Calu3 (cell line): ENCODE measurements around the gene SBF2. TPM values are rescaled to one million over a fixed set of nuclear protein-coding genes. Genes with fewer than 3 reads are reported as not detected.
A peak's percentile ranks its signal among the peaks of the same experiment; 100 is the strongest.

Source experiments
- BruUV-seq: library from RNA; stranded (reverse); fragments of 400-500 nt; replicated peaks from 2 replicates; lab custom pipeline; 2021; lab: Mats Ljungman, UMichigan
- CTCF ChIA-PET: fragments of 300-600 bp; sonication (Branson Sonifier 250); formaldehyde crosslinking; loops from one replicate; lab custom pipeline; 2022; ENCODE audit warnings: antibody characterized with exemption; lab: Charles Lee
- DNase-seq: peaks from one replicate; pipeline ENCODE4 v3.0.0; 2022
- H3K27ac Mint-ChIP-seq: one replicate; pipeline ENCODE4 v1.8.0; 2022; ENCODE audit warnings: mixed read lengths; ENCODE audit not compliant: unreplicated experiment
- H3K27me3 Mint-ChIP-seq: one replicate; pipeline ENCODE4 v1.8.0; 2022; ENCODE audit warnings: mixed read lengths; ENCODE audit not compliant: unreplicated experiment
- H3K36me3 Mint-ChIP-seq: one replicate; pipeline ENCODE4 v1.8.0; 2022; ENCODE audit warnings: mild to moderate bottlenecking, moderate library complexity, mixed read lengths; ENCODE audit not compliant: insufficient read depth, unreplicated experiment
- H3K4me1 Mint-ChIP-seq: one replicate; pipeline ENCODE4 v1.8.0; 2022; ENCODE audit warnings: mild to moderate bottlenecking, low read depth, mixed read lengths; ENCODE audit not compliant: unreplicated experiment
- H3K4me3 Mint-ChIP-seq: one replicate; pipeline ENCODE4 v1.8.0; 2022; ENCODE audit warnings: mild to moderate bottlenecking, low read depth, moderate library complexity, mixed read lengths; ENCODE audit not compliant: unreplicated experiment
- H3K9me3 Mint-ChIP-seq: one replicate; pipeline ENCODE4 v1.8.0; 2022; ENCODE audit warnings: low read depth, mixed read lengths; ENCODE audit not compliant: unreplicated experiment
- intact Hi-C: fragments of 100-400 bp; cut with micrococcal nuclease; formaldehyde crosslinking; loops from one replicate; pipeline ENCODE4 v1.10.0; 2022; ENCODE audit not compliant: unreplicated experiment
- total RNA-seq: library from RNA; stranded (reverse); gene quantifications from 2 replicates; pipeline ENCODE4 v1.2.3, GENCODE V29; 2022
- TF ChIP-seq, protein P1 (sequence below): fragments of 200-600 bp; IDR thresholded peaks from one replicate; pipeline ENCODE4 v1.8.0; 2022; ENCODE audit warnings: antibody characterized with exemption; ENCODE audit not compliant: unreplicated experiment

The SBF2 gene
- total RNA-seq, 1 experiment from 2014 or later = 39.0 TPM

DNA sequence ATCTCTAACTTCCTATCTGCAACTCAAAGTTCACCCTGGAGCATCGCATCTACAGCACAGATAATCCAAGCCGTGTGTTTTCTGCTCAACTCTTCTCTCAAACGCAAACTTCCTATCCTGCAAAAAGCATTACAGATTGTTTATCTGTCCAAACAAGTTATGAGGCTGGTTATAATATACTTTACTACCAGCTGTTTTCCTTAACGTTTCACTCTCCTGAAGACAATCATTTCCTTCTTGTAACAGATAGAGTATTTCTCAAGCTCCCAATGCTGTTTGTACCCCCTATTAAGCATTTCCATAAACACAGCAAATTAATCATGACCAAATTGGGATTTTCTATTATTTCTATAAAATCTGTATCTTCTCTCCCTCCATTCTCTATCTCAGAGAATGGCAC is 84.7 kb downstream of the SBF2 start:
- H3K36me3 Mint-ChIP-seq = no peaks in the 10 kb centered on the region

DNA sequence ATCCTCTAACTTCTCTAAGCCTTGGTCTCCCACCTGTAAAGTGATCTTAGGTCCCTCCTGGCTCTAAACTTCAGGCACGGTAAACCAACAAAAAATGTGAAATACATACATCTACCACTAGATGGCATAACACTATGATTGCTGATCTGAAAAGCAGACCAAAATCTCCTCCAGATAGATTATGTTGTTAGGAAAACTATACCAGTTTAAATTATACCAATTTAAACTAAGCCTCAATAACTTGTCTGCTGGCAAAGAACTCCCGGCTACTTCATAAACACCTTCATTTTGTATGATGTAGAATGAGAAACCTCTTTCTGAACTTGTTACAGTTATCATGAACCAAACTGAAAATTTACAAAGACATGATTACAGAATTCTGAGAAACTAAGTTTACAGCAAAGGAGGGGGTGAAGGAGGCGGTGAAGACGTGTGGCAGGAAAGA is 85.9 kb downstream of the SBF2 start:
- TF ChIP-seq, protein P1, sequence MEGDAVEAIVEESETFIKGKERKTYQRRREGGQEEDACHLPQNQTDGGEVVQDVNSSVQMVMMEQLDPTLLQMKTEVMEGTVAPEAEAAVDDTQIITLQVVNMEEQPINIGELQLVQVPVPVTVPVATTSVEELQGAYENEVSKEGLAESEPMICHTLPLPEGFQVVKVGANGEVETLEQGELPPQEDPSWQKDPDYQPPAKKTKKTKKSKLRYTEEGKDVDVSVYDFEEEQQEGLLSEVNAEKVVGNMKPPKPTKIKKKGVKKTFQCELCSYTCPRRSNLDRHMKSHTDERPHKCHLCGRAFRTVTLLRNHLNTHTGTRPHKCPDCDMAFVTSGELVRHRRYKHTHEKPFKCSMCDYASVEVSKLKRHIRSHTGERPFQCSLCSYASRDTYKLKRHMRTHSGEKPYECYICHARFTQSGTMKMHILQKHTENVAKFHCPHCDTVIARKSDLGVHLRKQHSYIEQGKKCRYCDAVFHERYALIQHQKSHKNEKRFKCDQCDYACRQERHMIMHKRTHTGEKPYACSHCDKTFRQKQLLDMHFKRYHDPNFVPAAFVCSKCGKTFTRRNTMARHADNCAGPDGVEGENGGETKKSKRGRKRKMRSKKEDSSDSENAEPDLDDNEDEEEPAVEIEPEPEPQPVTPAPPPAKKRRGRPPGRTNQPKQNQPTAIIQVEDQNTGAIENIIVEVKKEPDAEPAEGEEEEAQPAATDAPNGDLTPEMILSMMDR = peak; percentile 38
- peaks cover 3% of the 10 kb centered on the region for H3K9me3 Mint-ChIP-seq
- peak; percentile 3 for DNase-seq
- H3K27me3 Mint-ChIP-seq = no peaks in the 10 kb centered on the region
- no peaks in the 10 kb centered on the region for H3K36me3 Mint-ChIP-seq
- no peak overlapping the region for H3K4me3 Mint-ChIP-seq
- H3K4me1 Mint-ChIP-seq = no peaks in the 10 kb centered on the region
- no peak overlapping the region for H3K27ac Mint-ChIP-seq
- intact Hi-C loops = loop anchor here (1.0 to 5.0 kb wide), 2 partner anchors 99 to 114 kb away; no protein-coding TSS in a partner anchor
- BruUV-seq = no TSS peak
- CTCF ChIA-PET = interaction anchor here (1.2 to 1.3 kb wide), 2 partner anchors 96 to 97 kb away, joined by 4 to 5 read pairs; partner anchors contain the start of gene ADM

More for the DNA sequence above, 84.7 kb downstream of the SBF2 start:
- Mint-ChIP-seq H3K4me1 (no peaks in the 10 kb centered on the region), H3K27me3 (no peaks in the 10 kb centered on the region), H3K27ac (no peak overlapping the region), H3K4me3 (no peak overlapping the region), H3K9me3 (no peaks in the 10 kb centered on the region)
- TF ChIP-seq, protein P1 = no peak
- DNase-seq = no peak
- no TSS peak for BruUV-seq
- intact Hi-C loops = loop anchor here (5.0 kb wide), 1 partner anchor 113 kb away; no protein-coding TSS in a partner anchor
- CTCF ChIA-PET = interaction anchor here (1.8 kb wide), 1 partner anchor 98 kb away, joined by 4 read pairs; no protein-coding TSS in a partner anchor

DNA sequence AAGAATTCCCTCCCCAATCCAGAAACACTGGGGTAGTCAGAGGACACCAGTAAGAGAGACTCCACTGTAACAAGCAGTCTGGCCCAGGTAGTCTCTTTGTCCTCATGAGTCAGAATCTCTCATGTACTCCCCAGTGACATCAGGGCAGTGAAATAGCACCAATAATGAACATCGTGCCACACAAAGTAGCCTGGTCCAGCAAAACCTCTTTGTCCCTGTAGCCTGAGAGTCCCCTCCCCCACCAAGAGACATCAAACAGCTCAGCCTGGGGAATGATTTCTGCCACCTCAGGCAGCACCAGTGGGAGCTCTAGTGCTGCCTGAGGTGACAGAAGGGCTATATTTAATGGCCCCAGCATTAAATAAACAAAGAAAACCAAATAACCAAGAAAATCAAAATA is 88.1 kb downstream of the SBF2 start:
- no peaks in the 10 kb centered on the region for H3K27me3 Mint-ChIP-seq
- H3K4me1 Mint-ChIP-seq = no peaks in the 10 kb centered on the region
- intact Hi-C loops = loop anchor here (5.0 kb wide), 1 partner anchor 116 kb away; no protein-coding TSS in a partner anchor
- no peak overlapping the region for H3K4me3 Mint-ChIP-seq
- no peaks in the 10 kb centered on the region for H3K36me3 Mint-ChIP-seq
- BruUV-seq = no TSS peak
- DNase-seq = no peak
- CTCF ChIA-PET = no interaction called here
- TF ChIP-seq, protein P1 = no peak
- no peak overlapping the region for H3K27ac Mint-ChIP-seq
- H3K9me3 Mint-ChIP-seq = peaks cover 9% of the 10 kb centered on the region

DNA sequence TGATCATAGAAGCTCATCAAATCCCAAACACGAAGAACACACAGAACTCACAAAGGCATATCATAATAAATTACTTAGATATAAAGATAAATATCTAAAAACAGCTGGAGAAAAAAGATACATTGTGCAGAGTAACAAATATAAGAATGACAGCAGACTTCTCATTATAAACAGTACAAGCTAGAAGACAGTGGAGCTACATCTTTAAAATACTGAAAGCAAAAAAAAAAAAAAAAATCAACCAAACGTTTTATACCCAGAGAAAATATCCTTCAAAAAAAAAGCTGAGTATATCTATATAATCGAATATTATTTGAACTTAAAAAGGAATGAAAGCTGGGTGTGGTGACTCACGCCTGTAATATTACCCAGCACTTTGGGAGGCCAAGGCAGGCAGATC is 90.0 kb downstream of the SBF2 start:
- Mint-ChIP-seq H3K27ac (no peak overlapping the region), H3K27me3 (no peaks in the 10 kb centered on the region), H3K9me3 (peaks cover 9% of the 10 kb centered on the region), H3K4me3 (no peak overlapping the region), H3K4me1 (no peaks in the 10 kb centered on the region), H3K36me3 (no peaks in the 10 kb centered on the region)
- CTCF ChIA-PET = interaction anchor here (0.7 to 1.8 kb wide), 3 partner anchors 9 to 456 kb away, joined by 3 to 4 read pairs (median 4); no protein-coding TSS in a partner anchor
- TF ChIP-seq, protein P1 = no peak
- intact Hi-C loops = no loop called here
- no TSS peak for BruUV-seq
- DNase-seq = no peak
